ENCODE measurements around the gene KMO. TPM values are rescaled to one million over a fixed set of nuclear protein-coding genes. Genes with fewer than 3 reads are reported as not detected.

KMO gene
- total RNA-seq, 1 donor from 2014 or later: 0.10 TPM

Other genes with a start within 250 kb of the KMO start
- not detected for gene RGS7, start 175.2 kb upstream of the KMO start, total RNA-seq
- 95.8 TPM for gene FH, start 12.6 kb upstream of the KMO start, total RNA-seq
- gene CHML, start 108.0 kb downstream of the KMO start, total RNA-seq: 15.6 TPM
- gene OPN3, start 108.0 kb downstream of the KMO start, total RNA-seq: 15.4 TPM
- gene WDR64, start 119.9 kb downstream of the KMO start, total RNA-seq: not detected